Endothelial cell of umbilical vein (primary cell): ENCODE data around the gene SDHC. TPM values are rescaled to one million over a fixed set of nuclear protein-coding genes. Genes with fewer than 3 reads are reported as not detected.

Source experiments
- BruUV-seq: library from RNA; stranded (reverse); fragments of 400-500 nt; replicated peaks from 2 replicates; lab custom pipeline; 2021; lab: Mats Ljungman, UMichigan
- CTCF ChIA-PET: fragments of 300-600, 350-600 bp; sonication (Branson Sonifier 250); formaldehyde crosslinking; loops from one replicate; lab custom pipeline; 2021; ENCODE audit warnings: antibody characterized with exemption, inconsistent platforms; lab: Charles Lee
- POLR2A ChIA-PET: fragments of 300-600, 350-600 bp; sonication (Branson Sonifier 250); formaldehyde crosslinking; loops from one replicate; lab custom pipeline; 2021; ENCODE audit warnings: antibody characterized with exemption, inconsistent platforms; lab: Charles Lee
- DNase-seq: peaks from one replicate; pipeline ENCODE4 v3.0.0-alpha.2; 2011; ENCODE audit warnings: low read depth, low spot score
- FAIRE-seq: peaks from 2 replicates; lab custom pipeline; 2011; peaks lifted over from hg19 to GRCh38; lab: Jason Lieb, UNC
- H2AFZ ChIP-seq: 2 replicates; pipeline ENCODE4 v1.6.0; 2012; ENCODE audit warnings: low read depth, low read length, control low read depth, inconsistent platforms
- H3K27ac ChIP-seq: 2 replicates; pipeline ENCODE4 v1.5.1; 2011; ENCODE audit warnings: low read depth, mild to moderate bottlenecking, control low read depth, low read length, moderate library complexity; ENCODE audit not compliant: insufficient read depth
- H3K27me3 ChIP-seq, 2 experiments: 2 replicates each; pipeline versions ENCODE4 v1.6.0 to v1.6.1; 2011; ENCODE audit warnings: low read length in 2 of 2, mixed read lengths in 1 of 2; ENCODE audit not compliant: control insufficient read depth in 2 of 2, insufficient read depth in 2 of 2
- H3K36me3 ChIP-seq, 2 experiments: 2 replicates in 1 of 2; 3 replicates in 1 of 2; pipeline ENCODE4 v1.5.1; 2011; ENCODE audit warnings: low read length in 2 of 2, mild to moderate bottlenecking in 1 of 2, moderate library complexity in 1 of 2; ENCODE audit not compliant: control insufficient read depth in 2 of 2, insufficient read depth in 2 of 2; ENCODE audit errors: extremely low read depth in 1 of 2
- H3K4me1 ChIP-seq: 3 replicates; pipeline ENCODE4 v1.5.1; 2011; ENCODE audit warnings: mild to moderate bottlenecking, low read length; ENCODE audit not compliant: control insufficient read depth, insufficient read depth; ENCODE audit errors: extremely low read depth
- H3K4me2 ChIP-seq: 2 replicates; pipeline ENCODE4 v1.6.1; 2011; ENCODE audit warnings: low read length, control low read depth, mixed read lengths; ENCODE audit not compliant: insufficient read depth
- H3K4me3 ChIP-seq, 3 experiments: fragments of 200-600 bp in 1 of 3; sonication (generic), shearing (Covaris generic) in 1 of 3; replicated peaks in 1 of 3; 2 replicates each; pipeline ENCODE4 v1.5.1; 2011 to 2016; ENCODE audit warnings: control low read depth in 3 of 3, low read length in 3 of 3, mild to moderate bottlenecking in 2 of 3, inconsistent platforms in 1 of 3, low read depth in 1 of 3, moderate library complexity in 1 of 3; ENCODE audit not compliant: insufficient read depth in 1 of 3
- H3K79me2 ChIP-seq: 2 replicates; pipeline ENCODE4 v1.6.0; 2012; ENCODE audit warnings: low read length, inconsistent platforms; ENCODE audit not compliant: control insufficient read depth, insufficient read depth
- H3K9ac ChIP-seq: replicated peaks from 2 replicates; pipeline ENCODE3; 2011; ENCODE audit warnings: low read length, control low read depth; ENCODE audit not compliant: insufficient read depth; ENCODE audit errors: extremely low read depth
- H3K9me1 ChIP-seq: replicated peaks from 3 replicates; pipeline ENCODE4 v1.6.0; 2011; ENCODE audit warnings: mild to moderate bottlenecking, low read length; ENCODE audit not compliant: control insufficient read depth, insufficient read depth; ENCODE audit errors: extremely low read depth
- H3K9me3 ChIP-seq: replicated peaks from 2 replicates; pipeline ENCODE4 v1.5.1; 2012; ENCODE audit warnings: low read length, inconsistent platforms; ENCODE audit not compliant: control insufficient read depth, insufficient read depth
- H4K20me1 ChIP-seq: replicated peaks from 2 replicates; pipeline ENCODE3; 2011; ENCODE audit warnings: mild to moderate bottlenecking, low read length; ENCODE audit not compliant: control insufficient read depth, insufficient read depth; ENCODE audit errors: extremely low read depth
- EZH2 ChIP-seq: IDR thresholded peaks from 2 replicates; pipeline ENCODE4 v1.6.1; 2012; ENCODE audit warnings: borderline replicate concordance, low read depth, mild to moderate bottlenecking, moderate library complexity, low read length, inconsistent platforms; ENCODE audit not compliant: severe bottlenecking
- FOS ChIP-seq: IDR thresholded peaks from 2 replicates; pipeline ENCODE4 v1.6.1; 2011; ENCODE audit warnings: mild to moderate bottlenecking, low read length, moderate library complexity, borderline replicate concordance; ENCODE audit not compliant: insufficient read depth
- GATA2 ChIP-seq: IDR thresholded peaks from 2 replicates; pipeline ENCODE4 v1.7.0; 2011; ENCODE audit warnings: low read depth, mild to moderate bottlenecking, moderate library complexity, mixed read lengths, low read length; ENCODE audit not compliant: insufficient read length, insufficient read depth
- JUN ChIP-seq: IDR thresholded peaks from 2 replicates; pipeline ENCODE4 v1.6.1; 2011; ENCODE audit warnings: borderline replicate concordance, low read depth; ENCODE audit not compliant: insufficient read length, insufficient read depth
- MAX ChIP-seq: IDR thresholded peaks from 2 replicates; pipeline ENCODE4 v1.6.1; 2011; ENCODE audit not compliant: insufficient read depth, insufficient read length
- MYC ChIP-seq: IDR thresholded peaks from one replicate; pipeline ENCODE4 v1.6.1; 2011; ENCODE audit warnings: mild to moderate bottlenecking, low read depth, low read length
- POLR2A ChIP-seq: IDR thresholded peaks from 2 replicates; pipeline ENCODE4 v1.6.1; 2012; ENCODE audit warnings: low read depth, mild to moderate bottlenecking, control low read depth, low read length
- POLR2AphosphoS5 ChIP-seq: IDR thresholded peaks from 2 replicates; pipeline ENCODE4 v1.6.1; 2012; ENCODE audit warnings: low read depth, mild to moderate bottlenecking, control low read depth, low read length, moderate library complexity; ENCODE audit not compliant: insufficient read depth
- dilution Hi-C: fragments of 300-500 bp; cut with MboI; formaldehyde crosslinking; loops from one replicate; pipeline ENCODE4 v1.15.0; 2019; ENCODE audit warnings: low sequenced_read_pairs; ENCODE audit not compliant: extremely low pct_ligation_motif_present
- intact Hi-C: fragments of 100-400 bp; cut with micrococcal nuclease; formaldehyde crosslinking; loops from one replicate; pipeline ENCODE4 v1.10.0; 2022
- polyA plus RNA-seq, 4 experiments: library from polyadenylated mRNA; depleted of rRNA in 3 of 4; stranded (reverse) in 3 of 4; unstranded in 1 of 4; fragments of >200 nt; gene quantifications; 2 replicates each; pipeline versions ENCODE4 v1.2.1 to v1.2.3, GENCODE V29; 2011 to 2012; ENCODE audit warnings: missing spikeins in 1 of 4
- total RNA-seq: library from RNA; stranded (reverse); gene quantifications from 2 replicates; pipeline ENCODE4 v1.2.3, GENCODE V29; 2021
- TF ChIP-seq, protein P1 (sequence below), 2 donors: IDR thresholded peaks; 1 replicate in 1 of 2; 2 replicates in 1 of 2; pipeline ENCODE4 v1.5.1; 2011; ENCODE audit warnings: low read length in 2 of 2, mild to moderate bottlenecking in 2 of 2, moderate library complexity in 2 of 2, control low read depth in 1 of 2, inconsistent platforms in 1 of 2, low read depth in 1 of 2; ENCODE audit not compliant: insufficient read depth in 1 of 2; ENCODE audit errors: extremely low read depth in 1 of 2

The SDHC gene
- total and polyA plus RNA-seq, 2 donors (not counting 3 experiments of a cell fraction or from before 2014, with no cell fraction given), result 148 to 279 TPM

- Histone ChIP-seq H3K9me1 (no peaks in the 10 kb centered on the region), H3K4me3 (peak overlapping the region; percentile 15 to 72 (median 64)), H3K27me3 (no peaks in the 10 kb centered on the region), H2AFZ (peak overlapping the region; percentile 90), H3K9ac (peak overlapping the region; percentile 79), H3K36me3 (no peaks in the 10 kb centered on the region), H3K27ac (peak overlapping the region; percentile 64), H3K4me1 (peaks cover 3% of the 10 kb centered on the region), H3K9me3 (no peaks in the 10 kb centered on the region), H4K20me1 (no peaks in the 10 kb centered on the region), H3K79me2 (no peaks in the 10 kb centered on the region), H3K4me2 (peak overlapping the region; percentile 65)
- no TSS peak for BruUV-seq
- dilution Hi-C loops, result no loop called here
- intact Hi-C loops, result loop anchor here (1.0 to 10.0 kb wide), 3 partner anchors 9 to 365 kb away; partner anchors contain the start of gene F11R
- TF ChIP-seq FOS (peak; percentile 48), MYC (no peak), POLR2AphosphoS5 (peak; percentile 88), GATA2 (no peak), JUN (peak; percentile 34), MAX (peak; percentile 78), POLR2A (peak; percentile 95), EZH2 (no peak)
- TF ChIP-seq, protein P1, sequence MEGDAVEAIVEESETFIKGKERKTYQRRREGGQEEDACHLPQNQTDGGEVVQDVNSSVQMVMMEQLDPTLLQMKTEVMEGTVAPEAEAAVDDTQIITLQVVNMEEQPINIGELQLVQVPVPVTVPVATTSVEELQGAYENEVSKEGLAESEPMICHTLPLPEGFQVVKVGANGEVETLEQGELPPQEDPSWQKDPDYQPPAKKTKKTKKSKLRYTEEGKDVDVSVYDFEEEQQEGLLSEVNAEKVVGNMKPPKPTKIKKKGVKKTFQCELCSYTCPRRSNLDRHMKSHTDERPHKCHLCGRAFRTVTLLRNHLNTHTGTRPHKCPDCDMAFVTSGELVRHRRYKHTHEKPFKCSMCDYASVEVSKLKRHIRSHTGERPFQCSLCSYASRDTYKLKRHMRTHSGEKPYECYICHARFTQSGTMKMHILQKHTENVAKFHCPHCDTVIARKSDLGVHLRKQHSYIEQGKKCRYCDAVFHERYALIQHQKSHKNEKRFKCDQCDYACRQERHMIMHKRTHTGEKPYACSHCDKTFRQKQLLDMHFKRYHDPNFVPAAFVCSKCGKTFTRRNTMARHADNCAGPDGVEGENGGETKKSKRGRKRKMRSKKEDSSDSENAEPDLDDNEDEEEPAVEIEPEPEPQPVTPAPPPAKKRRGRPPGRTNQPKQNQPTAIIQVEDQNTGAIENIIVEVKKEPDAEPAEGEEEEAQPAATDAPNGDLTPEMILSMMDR (IDR thresholded peaks at IDR 0.05; ENCODE audit: extremely low read depth in 1 of 2, insufficient read depth in 1 of 2, low read depth in 1 of 2, low read length in 2 of 2), result no peak
- peak; percentile 96 for DNase-seq
- peak; percentile 99 for FAIRE-seq
- ChIA-PET POLR2A (interaction anchor here (0.6 to 1.1 kb wide), 2 partner anchors 164 to 244 kb away, joined by 3 to 8 read pairs; no protein-coding TSS in a partner anchor), CTCF (interaction anchor here (1.3 to 1.7 kb wide), 5 partner anchors 8 to 193 kb away, joined by 3 to 11 read pairs (median 5); partner anchors contain the start of gene TOMM40L)
These were observed 75.7 kb downstream of the SDHC start for GRCh38 chr1:161389691-161390558.
